ENCODE results near the gene LPAR4. TPM values are rescaled to one million over a fixed set of nuclear protein-coding genes. Genes with fewer than 3 reads are reported as not detected.

The LPAR4 gene
- total RNA-seq, 1 donor from 2014 or later = 0.18 TPM

DNA sequence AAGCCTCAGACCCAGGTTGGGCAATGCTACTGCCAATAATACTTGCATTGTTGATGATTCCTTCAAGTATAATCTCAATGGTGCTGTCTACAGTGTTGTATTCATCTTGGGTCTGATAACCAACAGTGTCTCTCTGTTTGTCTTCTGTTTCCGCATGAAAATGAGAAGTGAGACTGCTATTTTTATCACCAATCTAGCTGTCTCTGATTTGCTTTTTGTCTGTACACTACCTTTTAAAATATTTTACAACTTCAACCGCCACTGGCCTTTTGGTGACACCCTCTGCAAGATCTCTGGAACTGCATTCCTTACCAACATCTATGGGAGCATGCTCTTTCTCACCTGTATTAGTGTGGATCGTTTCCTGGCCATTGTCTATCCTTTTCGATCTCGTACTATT is 7.4 kb downstream of the LPAR4 start:
- Histone ChIP-seq H3K27me3 (ENCODE audit: low read depth) (no peaks in the 10 kb centered on the region), H3K4me1 (no peaks in the 10 kb centered on the region), H3K27ac (no peak overlapping the region), H3K4me3 (no peak overlapping the region), H3K36me3 (no peaks in the 10 kb centered on the region), H3K9me3 (no peaks in the 10 kb centered on the region)
- TF ChIP-seq, protein P1, sequence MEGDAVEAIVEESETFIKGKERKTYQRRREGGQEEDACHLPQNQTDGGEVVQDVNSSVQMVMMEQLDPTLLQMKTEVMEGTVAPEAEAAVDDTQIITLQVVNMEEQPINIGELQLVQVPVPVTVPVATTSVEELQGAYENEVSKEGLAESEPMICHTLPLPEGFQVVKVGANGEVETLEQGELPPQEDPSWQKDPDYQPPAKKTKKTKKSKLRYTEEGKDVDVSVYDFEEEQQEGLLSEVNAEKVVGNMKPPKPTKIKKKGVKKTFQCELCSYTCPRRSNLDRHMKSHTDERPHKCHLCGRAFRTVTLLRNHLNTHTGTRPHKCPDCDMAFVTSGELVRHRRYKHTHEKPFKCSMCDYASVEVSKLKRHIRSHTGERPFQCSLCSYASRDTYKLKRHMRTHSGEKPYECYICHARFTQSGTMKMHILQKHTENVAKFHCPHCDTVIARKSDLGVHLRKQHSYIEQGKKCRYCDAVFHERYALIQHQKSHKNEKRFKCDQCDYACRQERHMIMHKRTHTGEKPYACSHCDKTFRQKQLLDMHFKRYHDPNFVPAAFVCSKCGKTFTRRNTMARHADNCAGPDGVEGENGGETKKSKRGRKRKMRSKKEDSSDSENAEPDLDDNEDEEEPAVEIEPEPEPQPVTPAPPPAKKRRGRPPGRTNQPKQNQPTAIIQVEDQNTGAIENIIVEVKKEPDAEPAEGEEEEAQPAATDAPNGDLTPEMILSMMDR (IDR thresholded peaks at IDR 0.05) = no peak
- no peak for DNase-seq
- ATAC-seq = no peak
- intact Hi-C loops (cut with DNase I) = no loop called here

DNA sequence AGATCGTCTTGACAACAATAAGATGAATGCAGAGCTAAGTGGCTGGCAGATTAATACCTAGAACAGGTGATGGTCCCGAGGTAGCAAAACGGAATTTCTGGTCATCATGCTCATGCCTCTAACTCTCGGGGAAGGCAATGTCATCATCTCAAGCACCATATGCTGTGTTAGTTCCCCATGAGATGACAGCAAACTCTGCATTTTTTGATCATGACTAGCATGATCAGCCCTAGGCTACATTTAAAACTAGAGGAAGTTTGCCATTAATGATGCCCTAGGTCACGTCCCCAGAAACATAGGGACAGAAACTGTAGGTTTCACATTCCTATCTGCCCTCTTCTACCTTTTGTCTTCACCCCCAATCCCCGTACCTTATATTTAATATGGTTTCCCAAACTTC is 11.6 kb downstream of the LPAR4 start:
- H3K36me3 ChIP-seq = no peaks in the 10 kb centered on the region
- H3K4me1 ChIP-seq = no peaks in the 10 kb centered on the region
- H3K27ac ChIP-seq = no peak overlapping the region
- TF ChIP-seq, protein P1 (IDR thresholded peaks at IDR 0.05) = no peak
- intact Hi-C loops (cut with DNase I) = no loop called here
- ATAC-seq (no peak), DNase-seq (no peak)
- no peak overlapping the region for H3K4me3 ChIP-seq
- H3K27me3 ChIP-seq (ENCODE audit: low read depth) = no peaks in the 10 kb centered on the region
- H3K9me3 ChIP-seq = no peaks in the 10 kb centered on the region

DNA sequence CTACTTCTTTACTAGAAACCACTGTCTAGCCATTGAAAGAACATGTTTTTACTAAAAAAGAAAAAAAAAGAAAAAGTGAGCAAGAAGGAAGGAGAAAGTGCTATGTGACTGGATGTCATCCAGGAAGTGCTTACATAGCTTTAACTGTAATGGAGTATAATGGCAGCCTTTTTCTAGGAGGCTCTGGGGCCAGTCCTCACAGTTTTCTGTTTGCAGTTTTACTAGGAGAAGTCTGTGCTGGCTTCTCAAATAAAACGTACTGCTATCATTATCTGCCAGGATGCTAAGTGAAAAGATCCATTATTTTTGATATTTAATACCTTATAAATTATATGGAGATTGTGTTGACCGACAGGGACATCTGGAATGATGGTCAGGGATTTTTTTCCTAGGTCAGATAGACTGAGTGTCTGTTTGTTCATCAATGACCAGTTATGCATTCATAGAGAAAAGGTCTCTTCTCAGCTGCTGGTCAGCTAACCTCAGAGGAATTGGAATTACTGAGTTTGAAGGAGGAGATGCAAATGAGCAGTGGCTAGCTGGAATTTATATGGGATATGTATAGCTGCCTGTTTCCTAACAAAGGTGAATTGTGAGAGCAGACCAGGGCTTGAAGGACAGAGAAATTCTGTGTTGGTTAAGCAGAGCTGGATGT is 21.7 kb downstream of the LPAR4 start:
- no peak for ATAC-seq
- Histone ChIP-seq H3K4me3 (no peak overlapping the region), H3K27me3 (ENCODE audit: low read depth) (no peaks in the 10 kb centered on the region), H3K36me3 (no peaks in the 10 kb centered on the region), H3K9me3 (no peaks in the 10 kb centered on the region), H3K27ac (no peak overlapping the region), H3K4me1 (no peaks in the 10 kb centered on the region)
- TF ChIP-seq, protein P1 (IDR thresholded peaks at IDR 0.05) = no peak
- DNase-seq = no peak
- intact Hi-C loops (cut with DNase I) = no loop called here

DNA sequence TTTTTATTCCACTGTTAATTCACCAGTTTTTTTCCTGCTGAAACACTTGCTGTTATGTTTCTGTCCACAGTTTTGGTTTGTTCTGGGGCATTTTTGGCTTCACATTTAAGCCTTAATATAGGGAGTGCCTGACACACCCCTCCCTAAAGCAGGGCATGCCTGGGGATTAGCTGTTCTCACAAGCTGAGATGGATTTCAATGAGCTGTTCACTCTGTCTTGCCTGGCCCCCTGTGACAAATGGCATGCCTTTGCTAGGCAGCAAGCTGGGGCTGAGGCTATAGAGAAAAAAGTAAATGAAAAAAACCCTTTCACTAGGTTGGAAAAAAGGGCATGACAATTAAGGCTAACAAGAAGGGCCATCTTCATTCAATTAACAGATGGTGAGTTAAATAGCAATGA is 22.4 kb downstream of the LPAR4 start:
- Histone ChIP-seq H3K27ac (no peak overlapping the region), H3K4me1 (no peaks in the 10 kb centered on the region), H3K36me3 (no peaks in the 10 kb centered on the region), H3K27me3 (ENCODE audit: low read depth) (no peaks in the 10 kb centered on the region), H3K9me3 (no peaks in the 10 kb centered on the region), H3K4me3 (no peak overlapping the region)
- intact Hi-C loops (cut with DNase I) = no loop called here
- ATAC-seq (no peak), DNase-seq (no peak)
- TF ChIP-seq, protein P1 (IDR thresholded peaks at IDR 0.05) = no peak

DNA sequence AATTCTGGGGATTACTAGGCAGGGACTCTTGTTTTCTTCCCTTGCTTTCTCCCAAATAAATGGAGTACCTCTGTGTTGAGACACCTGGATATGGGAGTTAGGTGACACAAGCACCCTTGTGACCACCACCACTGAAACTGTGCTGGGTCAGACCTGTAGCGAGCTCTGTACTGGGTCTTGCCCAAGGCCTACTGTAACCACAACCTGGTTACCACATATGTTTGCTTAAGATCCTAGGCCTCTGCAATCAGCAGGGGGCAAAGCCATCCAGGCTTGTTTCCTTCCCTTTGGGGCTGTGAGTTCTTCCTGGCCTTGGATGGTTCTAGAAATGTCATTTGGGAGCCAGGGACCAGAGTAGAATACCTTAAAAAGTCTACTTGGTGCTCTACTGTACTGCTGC is 49.4 kb downstream of the LPAR4 start:
- DNase-seq = no peak
- TF ChIP-seq, protein P1 (IDR thresholded peaks at IDR 0.05) = no peak
- no peak for ATAC-seq
- no peak overlapping the region for H3K4me3 ChIP-seq
- no peaks in the 10 kb centered on the region for H3K27me3 ChIP-seq (ENCODE audit: low read depth)
- intact Hi-C loops (cut with DNase I) = no loop called here
- no peaks in the 10 kb centered on the region for H3K9me3 ChIP-seq
- no peak overlapping the region for H3K27ac ChIP-seq
- H3K36me3 ChIP-seq = no peaks in the 10 kb centered on the region
- no peaks in the 10 kb centered on the region for H3K4me1 ChIP-seq
